Islet precursor cell (in vitro differentiated cells): ENCODE results near the gene ADGRA3.

Source experiments
- DNase-seq: peaks from one replicate; pipeline ENCODE4 v3.0.0-alpha.2; 2018

ADGRA3 gene

GRCh38 chr4:22345678-22346077 lies 170.2 kb downstream of the ADGRA3 start:
- no peak for DNase-seq

- DNase-seq: no peak
Observed at GRCh38 chr4:22345055-22345454, 170.8 kb downstream of the ADGRA3 start.

GRCh38 chr4:22343606-22344005 lies 172.3 kb downstream of the ADGRA3 start:
- no peak for DNase-seq

GRCh38 chr4:22339491-22339890 lies 176.4 kb downstream of the ADGRA3 start:
- DNase-seq: no peak

- no peak for DNase-seq
Observed at GRCh38 chr4:22338796-22339195, 177.1 kb downstream of the ADGRA3 start.
